Astrocyte of the spinal cord (primary cell): ENCODE data around the gene ERFL.

ENCODE experiments used
- DNase-seq: peaks from one replicate; pipeline ENCODE4 v3.0.0; 2011; ENCODE audit warnings: low read depth, low spot score
- H3K4me3 ChIP-seq: 2 replicates; pipeline ENCODE4 v1.5.1; 2011; ENCODE audit warnings: low read depth, mild to moderate bottlenecking, low read length, moderate library complexity
- in situ Hi-C: cut with HindIII; loops from 2 replicates; pipeline ENCODE4 v1.10.0; 2017; ENCODE audit warnings: low sequenced_read_pairs
- TF ChIP-seq, protein P1 (sequence below): IDR thresholded peaks from 2 replicates; pipeline ENCODE4 v1.5.1; 2012; ENCODE audit warnings: low read depth, mild to moderate bottlenecking, low read length, inconsistent platforms

ERFL gene

DNA sequence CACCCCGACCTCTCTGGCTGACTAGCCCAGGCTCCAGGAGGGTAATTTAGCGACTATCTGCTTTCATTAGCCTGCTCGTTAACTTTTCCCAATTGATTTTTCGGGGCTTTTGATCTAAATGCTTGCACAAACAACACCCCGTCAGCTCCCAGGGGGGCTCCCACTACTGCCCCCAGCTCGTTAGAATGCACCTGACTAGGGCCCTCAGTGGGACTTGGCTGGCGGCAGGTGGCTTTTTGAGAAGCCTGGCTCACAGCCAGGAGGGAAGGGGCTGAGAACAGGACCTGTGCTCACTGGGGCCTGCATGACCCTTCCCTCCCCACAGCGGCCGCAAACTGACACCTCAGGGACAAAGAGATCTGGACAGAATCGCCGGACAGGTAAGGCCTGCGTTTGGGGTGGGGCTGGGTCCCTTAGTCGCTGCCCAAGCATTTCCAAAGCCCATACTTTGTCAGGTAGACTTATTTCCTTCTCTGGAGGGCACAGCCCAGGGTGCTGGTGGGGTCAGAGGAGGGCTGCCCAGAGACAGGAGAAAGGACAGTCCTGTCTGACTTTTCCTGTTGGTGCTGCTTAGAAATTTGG is 58.8 kb downstream of the ERFL start:
- no peak for DNase-seq
- TF ChIP-seq, protein P1, sequence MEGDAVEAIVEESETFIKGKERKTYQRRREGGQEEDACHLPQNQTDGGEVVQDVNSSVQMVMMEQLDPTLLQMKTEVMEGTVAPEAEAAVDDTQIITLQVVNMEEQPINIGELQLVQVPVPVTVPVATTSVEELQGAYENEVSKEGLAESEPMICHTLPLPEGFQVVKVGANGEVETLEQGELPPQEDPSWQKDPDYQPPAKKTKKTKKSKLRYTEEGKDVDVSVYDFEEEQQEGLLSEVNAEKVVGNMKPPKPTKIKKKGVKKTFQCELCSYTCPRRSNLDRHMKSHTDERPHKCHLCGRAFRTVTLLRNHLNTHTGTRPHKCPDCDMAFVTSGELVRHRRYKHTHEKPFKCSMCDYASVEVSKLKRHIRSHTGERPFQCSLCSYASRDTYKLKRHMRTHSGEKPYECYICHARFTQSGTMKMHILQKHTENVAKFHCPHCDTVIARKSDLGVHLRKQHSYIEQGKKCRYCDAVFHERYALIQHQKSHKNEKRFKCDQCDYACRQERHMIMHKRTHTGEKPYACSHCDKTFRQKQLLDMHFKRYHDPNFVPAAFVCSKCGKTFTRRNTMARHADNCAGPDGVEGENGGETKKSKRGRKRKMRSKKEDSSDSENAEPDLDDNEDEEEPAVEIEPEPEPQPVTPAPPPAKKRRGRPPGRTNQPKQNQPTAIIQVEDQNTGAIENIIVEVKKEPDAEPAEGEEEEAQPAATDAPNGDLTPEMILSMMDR = no peak
- no peak overlapping the region for H3K4me3 ChIP-seq
- in situ Hi-C loops = no loop called here

- TF ChIP-seq, protein P1 = no peak
- no peak overlapping the region for H3K4me3 ChIP-seq
- in situ Hi-C loops = no loop called here
- DNase-seq = no peak
Observed at GRCh38 chr19:41868989-41869300, 59.3 kb downstream of the ERFL start.

DNA sequence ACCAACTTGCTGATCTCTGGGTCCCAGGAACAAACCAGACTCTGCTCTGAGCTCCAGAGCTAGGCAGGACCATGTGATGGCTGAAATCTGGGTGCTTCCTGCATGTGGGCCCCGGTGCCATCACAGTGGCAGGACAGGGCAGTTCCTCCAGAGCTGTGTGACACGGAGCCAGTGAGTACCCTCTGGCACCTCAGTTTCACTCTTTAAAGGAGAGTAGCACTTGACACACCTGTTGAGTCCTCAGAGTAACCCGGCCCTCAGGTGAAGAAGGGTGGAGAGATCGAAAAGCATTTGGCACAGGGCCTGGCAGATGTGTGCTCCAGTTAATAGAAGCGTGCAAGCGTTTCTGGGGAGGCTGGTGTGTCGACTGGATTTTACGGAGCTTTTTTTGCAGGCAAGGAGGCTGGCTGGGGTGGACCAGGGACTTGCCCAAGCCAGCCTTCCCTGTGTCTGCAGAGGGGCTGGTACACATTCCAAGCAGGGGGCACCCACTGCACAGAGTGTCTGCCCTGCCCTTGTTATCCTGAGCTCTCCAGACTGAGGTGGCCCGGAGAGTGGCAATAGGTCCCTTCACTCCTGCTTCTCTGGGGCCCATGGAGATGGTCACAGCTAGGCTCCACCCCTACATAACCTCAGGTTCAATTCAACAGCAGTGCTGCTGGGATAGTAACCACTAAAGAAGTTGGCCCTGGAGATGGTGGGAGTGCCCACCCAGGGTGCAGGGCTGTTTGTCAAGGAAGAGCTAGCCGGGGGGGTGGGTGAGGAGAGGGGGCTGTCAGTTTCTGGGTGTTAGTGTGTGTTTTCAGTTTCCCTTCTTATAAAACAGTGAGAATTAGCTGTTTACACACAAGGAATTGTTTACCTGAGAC is 59.9 kb downstream of the ERFL start:
- in situ Hi-C loops = no loop called here
- TF ChIP-seq, protein P1 = no peak
- H3K4me3 ChIP-seq = no peak overlapping the region
- DNase-seq = no peak

- DNase-seq = no peak
- no peak overlapping the region for H3K4me3 ChIP-seq
- in situ Hi-C loops = no loop called here
- TF ChIP-seq, protein P1 = no peak
Observed at GRCh38 chr19:41866284-41866683, 62.0 kb downstream of the ERFL start.

DNA sequence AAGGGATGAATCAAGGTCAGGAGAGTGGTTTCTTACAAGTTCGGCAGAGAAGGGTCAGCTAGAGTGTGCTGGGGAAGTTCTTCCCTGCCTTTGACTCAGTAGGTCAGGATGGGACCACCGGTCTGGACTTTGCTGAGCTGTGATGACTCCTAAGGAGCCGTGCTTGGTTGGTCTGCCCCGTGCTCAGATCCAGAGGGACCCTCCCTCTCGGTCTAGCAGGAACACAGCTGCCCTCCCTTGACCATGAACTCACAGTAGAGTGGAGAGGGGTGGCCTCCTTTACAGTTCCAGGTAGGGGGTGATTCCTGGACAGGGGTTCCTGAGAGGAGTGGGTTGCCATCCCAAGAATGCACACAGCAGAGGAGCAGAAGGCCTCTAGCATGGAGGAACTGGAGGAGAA is 63.9 kb downstream of the ERFL start:
- H3K4me3 ChIP-seq = no peak overlapping the region
- no peak for DNase-seq
- in situ Hi-C loops = no loop called here
- TF ChIP-seq, protein P1 = no peak

GRCh38 chr19:41863209-41863931 is 64.9 kb downstream of the ERFL start:
- no peak for DNase-seq
- H3K4me3 ChIP-seq = no peak overlapping the region
- TF ChIP-seq, protein P1 = no peak
- in situ Hi-C loops = no loop called here
